Smooth muscle cell (in vitro differentiated cells): Measurements from ENCODE around the gene PFDN5. TPM values are rescaled to one million over a fixed set of nuclear protein-coding genes. Genes with fewer than 3 reads are reported as not detected.
A peak's percentile ranks its signal among the peaks of the same experiment; 100 is the strongest.

Source experiments
- DNase-seq: peaks from one replicate; lab custom pipeline; 2025; ENCODE audit not compliant: unreplicated experiment; lab: John Stamatoyannopoulos, UW
- H2AFZ ChIP-seq: fragments of 200-600 bp; sonication (generic); 2 replicates; pipeline ENCODE4 v1.6.0; 2016; ENCODE audit warnings: antibody characterized with exemption, low read depth, mild to moderate bottlenecking
- H3F3A ChIP-seq: fragments of 200-600 bp; sonication (generic); 2 replicates; pipeline ENCODE4 v1.6.0; 2017; ENCODE audit warnings: antibody characterized with exemption, low read depth
- H3K27ac ChIP-seq: fragments of 200-600 bp; sonication (generic); 2 replicates; pipeline ENCODE4 v1.5.1; 2016; ENCODE audit warnings: low read depth, mild to moderate bottlenecking
- H3K27me3 ChIP-seq: fragments of 200-600 bp; sonication (generic); 2 replicates; pipeline ENCODE4 v1.6.1; 2016; ENCODE audit warnings: low read depth, mild to moderate bottlenecking
- H3K36me3 ChIP-seq: fragments of 200-600 bp; sonication (generic); 2 replicates; pipeline ENCODE4 v1.5.1; 2016; ENCODE audit warnings: low read depth
- H3K4me1 ChIP-seq: fragments of 200-600 bp; sonication (generic); 2 replicates; pipeline ENCODE4 v1.5.1; 2016; ENCODE audit warnings: low read depth
- H3K4me2 ChIP-seq: fragments of 200-600 bp; sonication (generic); 2 replicates; pipeline ENCODE4 v1.6.0; 2016; ENCODE audit warnings: mild to moderate bottlenecking
- H3K4me3 ChIP-seq: fragments of 200-600 bp; sonication (generic); 2 replicates; pipeline ENCODE4 v1.5.1; 2016; ENCODE audit warnings: mild to moderate bottlenecking
- H3K79me2 ChIP-seq: fragments of 200-600 bp; sonication (generic); 2 replicates; pipeline ENCODE4 v1.6.0; 2016; ENCODE audit warnings: low read depth, mild to moderate bottlenecking
- H3K9ac ChIP-seq: fragments of 200-600 bp; sonication (generic); 2 replicates; pipeline ENCODE4 v1.6.0; 2016; ENCODE audit warnings: low read depth
- H3K9me3 ChIP-seq: fragments of 200-600 bp; sonication (generic); replicated peaks from 2 replicates; pipeline ENCODE4 v1.5.1; 2016; ENCODE audit warnings: low read depth
- H4K20me1 ChIP-seq: fragments of 200-600 bp; sonication (generic); 2 replicates; pipeline ENCODE4 v1.6.0; 2016; ENCODE audit warnings: low read depth
- CTCF ChIP-seq: fragments of 200-600 bp; sonication (generic); IDR thresholded peaks from 2 replicates; pipeline ENCODE4 v1.5.1; 2017; ENCODE audit warnings: borderline replicate concordance, mild to moderate bottlenecking, antibody characterized with exemption; ENCODE audit not compliant: insufficient read depth, poor library complexity, severe bottlenecking
- WGBS: methylation state at CpG from one replicate; pipeline ENCODE4 v1.1.7; 2016; ENCODE audit warnings: low lambda C conversion rate; 5-methylcytosine and 5-hydroxymethylcytosine counted together
- polyA plus RNA-seq: library from polyadenylated mRNA; unstranded; fragments of >200 nt; fragmentation: Nextera tagmentation; extraction: Ambion mirVana; gene quantifications from 2 replicates; pipeline ENCODE4 v1.2.1, GENCODE V29; 2016
- total RNA-seq: library from RNA; depleted of rRNA; stranded (reverse); fragments of >200 nt; gene quantifications from 2 replicates; pipeline ENCODE4 v1.2.3, GENCODE V29; 2014

The PFDN5 gene
- total and polyA plus RNA-seq, 2 experiments from 2014 or later, result 416 to 523 TPM

GRCh38 chr12:53338017-53338416 lies 42.7 kb downstream of the PFDN5 start:
- Histone ChIP-seq H2AFZ (no peak overlapping the region), H3K9me3 (no peaks in the 10 kb centered on the region), H3K27ac (no peak overlapping the region), H3K36me3 (no peaks in the 10 kb centered on the region), H3K4me3 (no peak overlapping the region), H4K20me1 (no peaks in the 10 kb centered on the region), H3K9ac (no peak overlapping the region), H3K27me3 (no peaks in the 10 kb centered on the region), H3K79me2 (no peaks in the 10 kb centered on the region), H3K4me2 (no peak overlapping the region), H3K4me1 (peaks cover 27% of the 10 kb centered on the region), H3F3A (peaks cover 11% of the 10 kb centered on the region)
- 54% methylated on average over 11 of the region's 11 CpGs for WGBS
- DNase-seq, result no peak
- TF ChIP-seq CTCF, result no peak

- H3K27ac ChIP-seq, result no peak overlapping the region
- no peaks in the 10 kb centered on the region for H3K79me2 ChIP-seq
- WGBS, result 11% methylated on average over 5 of the region's 6 CpGs
- H3F3A ChIP-seq, result peaks cover 16% of the 10 kb centered on the region
- no peaks in the 10 kb centered on the region for H3K36me3 ChIP-seq
- no peak overlapping the region for H3K9ac ChIP-seq
- H3K4me3 ChIP-seq, result no peak overlapping the region
- H3K4me2 ChIP-seq, result peak overlapping the region; percentile 57
- peak; percentile 12 for DNase-seq
- H2AFZ ChIP-seq, result no peak overlapping the region
- H4K20me1 ChIP-seq, result no peaks in the 10 kb centered on the region
- H3K27me3 ChIP-seq, result no peaks in the 10 kb centered on the region
- no peaks in the 10 kb centered on the region for H3K9me3 ChIP-seq
- TF ChIP-seq CTCF, result no peak
- peaks cover 27% of the 10 kb centered on the region for H3K4me1 ChIP-seq
These were observed 43.6 kb downstream of the PFDN5 start for GRCh38 chr12:53338916-53339315.

DNA sequence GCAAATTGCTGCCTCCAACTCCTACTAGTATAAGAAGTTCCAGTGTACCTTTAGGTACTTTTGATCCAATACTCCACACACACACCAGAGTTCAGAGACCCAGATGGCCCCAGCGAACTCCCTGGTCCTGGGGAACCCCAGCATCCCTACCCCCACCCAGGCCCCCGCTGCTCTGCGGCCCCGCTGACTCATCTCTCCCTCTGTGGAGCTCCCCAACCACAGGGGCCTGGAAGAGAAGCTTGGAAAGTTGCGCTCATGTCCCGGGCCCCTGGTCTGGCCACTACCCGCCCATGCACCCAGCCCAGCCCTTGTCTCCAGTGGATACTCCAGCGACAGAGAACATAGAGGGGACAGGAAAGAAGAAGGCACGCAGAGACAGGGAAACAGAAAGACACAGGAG lies 45.1 kb downstream of the PFDN5 start:
- H3K9me3 ChIP-seq, result no peaks in the 10 kb centered on the region
- H4K20me1 ChIP-seq, result no peaks in the 10 kb centered on the region
- no peaks in the 10 kb centered on the region for H3K27me3 ChIP-seq
- H3K36me3 ChIP-seq, result no peaks in the 10 kb centered on the region
- H3K79me2 ChIP-seq, result no peaks in the 10 kb centered on the region
- peaks cover 24% of the 10 kb centered on the region for H3K4me1 ChIP-seq
- H3F3A ChIP-seq, result peaks cover 16% of the 10 kb centered on the region
- DNase-seq, result peak; percentile 11
- no peak overlapping the region for H3K4me3 ChIP-seq
- TF ChIP-seq CTCF, result no peak
- no peak overlapping the region for H3K9ac ChIP-seq
- H3K27ac ChIP-seq, result peak overlapping the region; percentile 15
- whole genome bisulfite sequencing, result 48% methylated on average over 9 of the region's 9 CpGs
- peak overlapping the region; percentile 17 for H2AFZ ChIP-seq
- peak overlapping the region; percentile 54 for H3K4me2 ChIP-seq

- TF ChIP-seq CTCF, result no peak
- Histone ChIP-seq H3K4me1 (peaks cover 17% of the 10 kb centered on the region), H3K9ac (no peak overlapping the region), H3K4me2 (no peak overlapping the region), H3K9me3 (no peaks in the 10 kb centered on the region), H2AFZ (no peak overlapping the region), H4K20me1 (no peaks in the 10 kb centered on the region), H3K27ac (no peak overlapping the region), H3K79me2 (no peaks in the 10 kb centered on the region), H3K27me3 (no peaks in the 10 kb centered on the region), H3K36me3 (no peaks in the 10 kb centered on the region), H3K4me3 (no peak overlapping the region), H3F3A (peaks cover 16% of the 10 kb centered on the region)
- DNase-seq, result no peak
- 62% methylated on average over 3 of the region's 3 CpGs for WGBS
These were observed 48.1 kb downstream of the PFDN5 start for GRCh38 chr12:53343449-53343848.
